ENCODE results near the gene TEX10. TPM values are rescaled to one million over a fixed set of nuclear protein-coding genes. Genes with fewer than 3 reads are reported as not detected.

TEX10 gene
- total RNA-seq, 1 donor from 2014 or later, result 28.7 TPM

GRCh38 chr9:100359057-100359456, 6.3 kb upstream of the TEX10 start:
- ChIA-PET CTCF (no interaction called here), POLR2A (no interaction called here)
- no peak for TF ChIP-seq CTCF (IDR thresholded peaks at IDR 0.05)
- Mint-ChIP-seq H3K9me3 (peaks cover 17% of the 10 kb centered on the region), H3K36me3 (ENCODE audit: low read depth) (no peaks in the 10 kb centered on the region), H3K27me3 (no peaks in the 10 kb centered on the region), H3K4me1 (peaks cover 17% of the 10 kb centered on the region), H3K27ac (no peak overlapping the region), H3K4me3 (no peak overlapping the region)
- DNase-seq (no peak), ATAC-seq (ENCODE audit: low read depth) (no peak)
- intact Hi-C loops (cut with micrococcal nuclease), result no loop called here

GRCh38 chr9:100357501-100357900, 4.8 kb upstream of the TEX10 start:
- TF ChIP-seq CTCF (IDR thresholded peaks at IDR 0.05), result no peak
- Mint-ChIP-seq H3K4me1 (peaks cover 29% of the 10 kb centered on the region), H3K36me3 (ENCODE audit: low read depth) (no peaks in the 10 kb centered on the region), H3K27ac (no peak overlapping the region), H3K27me3 (no peaks in the 10 kb centered on the region), H3K9me3 (peaks cover 9% of the 10 kb centered on the region), H3K4me3 (no peak overlapping the region)
- CTCF ChIA-PET, result no interaction called here
- POLR2A ChIA-PET, result no interaction called here
- no peak for DNase-seq
- intact Hi-C loops (cut with micrococcal nuclease), result no loop called here
- no peak for ATAC-seq (ENCODE audit: low read depth)

DNA sequence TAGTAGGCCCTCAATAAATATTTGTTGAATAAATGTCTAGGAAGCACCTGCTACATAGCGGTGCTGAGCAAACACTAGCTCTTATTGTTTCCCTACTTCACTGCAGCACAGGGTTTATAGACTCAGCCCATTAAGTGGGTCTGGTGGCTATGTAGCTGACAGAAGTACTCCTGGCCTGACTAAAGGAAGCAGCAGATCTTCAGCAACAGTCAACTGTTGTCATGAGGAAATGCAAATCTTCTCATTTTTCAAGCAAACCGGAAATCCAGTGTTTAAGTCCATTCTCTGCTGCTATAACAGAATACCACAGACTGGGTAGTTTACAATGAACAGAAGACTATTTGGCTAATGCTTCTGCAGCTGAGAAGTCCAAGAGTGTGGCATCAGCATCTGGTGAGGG, 2.8 kb upstream of the TEX10 start:
- no peak for TF ChIP-seq CTCF (IDR thresholded peaks at IDR 0.05)
- ChIA-PET POLR2A (no interaction called here), CTCF (no interaction called here)
- H3K4me3 Mint-ChIP-seq, result no peak overlapping the region
- ATAC-seq (ENCODE audit: low read depth) (no peak), DNase-seq (no peak)
- no peaks in the 10 kb centered on the region for H3K27me3 Mint-ChIP-seq
- peaks cover 9% of the 10 kb centered on the region for H3K9me3 Mint-ChIP-seq
- no peak overlapping the region for H3K27ac Mint-ChIP-seq
- H3K4me1 Mint-ChIP-seq, result peaks cover 45% of the 10 kb centered on the region
- peaks cover 5% of the 10 kb centered on the region for H3K36me3 Mint-ChIP-seq (ENCODE audit: low read depth)
- intact Hi-C loops (cut with micrococcal nuclease), result no loop called here

GRCh38 chr9:100354121-100354800, 1.5 kb upstream of the TEX10 start:
- POLR2A ChIA-PET, result no interaction called here
- peaks cover 57% of the 10 kb centered on the region for H3K4me1 Mint-ChIP-seq

More at GRCh38 chr9:100354121-100354800, 1.5 kb upstream of the TEX10 start:
- CTCF ChIA-PET, result no interaction called here
- H3K27ac Mint-ChIP-seq, result peak overlapping the region; percentile 1
- TF ChIP-seq CTCF (IDR thresholded peaks at IDR 0.05), result no peak
- no peak for DNase-seq
- intact Hi-C loops (cut with micrococcal nuclease), result no loop called here
- ATAC-seq (ENCODE audit: low read depth), result no peak
- H3K4me3 Mint-ChIP-seq, result peak overlapping the region; percentile 13
- peaks cover 8% of the 10 kb centered on the region for H3K9me3 Mint-ChIP-seq
- H3K36me3 Mint-ChIP-seq (ENCODE audit: low read depth), result peaks cover 5% of the 10 kb centered on the region
- no peaks in the 10 kb centered on the region for H3K27me3 Mint-ChIP-seq
